ENCODE measurements around the gene PROX1.

PROX1 gene

DNA sequence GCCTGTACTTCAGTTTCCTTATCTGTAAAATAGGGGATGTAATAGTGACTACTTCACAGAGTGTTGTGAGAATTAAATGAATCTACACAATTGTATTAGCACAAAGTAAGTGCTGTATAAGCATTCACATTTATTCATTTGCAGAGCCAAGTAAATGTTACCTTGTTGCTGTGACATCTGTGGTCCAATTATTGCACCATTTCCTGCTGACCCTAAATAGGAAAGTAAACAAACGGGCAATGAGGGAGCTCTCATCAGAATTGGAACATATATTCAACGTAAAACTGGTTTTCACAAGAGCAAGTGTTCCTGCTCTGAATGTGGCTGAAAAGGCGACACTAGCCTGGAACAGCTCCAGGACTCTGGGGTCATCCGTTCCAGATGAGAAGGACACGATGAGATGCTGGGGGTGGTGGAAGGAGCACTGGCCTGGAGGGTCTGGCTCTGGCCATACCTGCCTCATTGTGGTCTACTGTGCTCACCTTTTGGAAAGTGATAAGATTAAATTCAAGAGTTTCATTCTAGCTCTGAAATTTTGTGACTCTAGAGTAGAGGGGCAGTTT, 34.5 kb downstream of the PROX1 start:
- DNase-seq (ENCODE audit: low spot score), result no peak

DNA sequence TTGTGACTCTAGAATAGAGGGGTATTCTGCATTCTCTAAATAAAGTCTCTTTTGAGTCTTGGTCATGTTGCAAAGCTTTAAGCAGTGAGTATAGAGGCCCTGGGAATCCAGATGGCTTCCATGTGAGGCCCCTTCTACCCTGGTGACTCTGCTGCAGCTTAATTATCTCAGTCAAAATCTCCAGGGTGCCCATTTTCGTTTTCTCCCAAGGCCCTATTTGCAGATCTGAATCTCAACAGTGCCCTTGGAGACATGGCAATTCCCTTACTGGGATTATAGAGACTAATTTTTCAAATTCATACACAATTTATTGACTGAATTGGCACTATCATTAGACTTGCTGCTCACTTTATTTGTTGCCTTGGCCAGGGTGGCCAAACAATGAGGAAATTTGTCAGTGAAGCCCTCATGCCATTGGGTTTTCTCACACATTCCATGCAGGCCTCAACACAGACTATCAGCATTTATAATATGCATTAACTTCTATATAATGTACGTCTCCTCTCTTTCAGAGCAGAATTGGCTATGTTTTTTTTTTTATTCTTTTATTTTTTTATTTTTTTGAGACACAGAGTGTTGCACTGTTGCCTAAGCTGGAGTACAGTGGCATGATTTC, 35.1 kb downstream of the PROX1 start:
- no peak for DNase-seq (ENCODE audit: low spot score)

DNA sequence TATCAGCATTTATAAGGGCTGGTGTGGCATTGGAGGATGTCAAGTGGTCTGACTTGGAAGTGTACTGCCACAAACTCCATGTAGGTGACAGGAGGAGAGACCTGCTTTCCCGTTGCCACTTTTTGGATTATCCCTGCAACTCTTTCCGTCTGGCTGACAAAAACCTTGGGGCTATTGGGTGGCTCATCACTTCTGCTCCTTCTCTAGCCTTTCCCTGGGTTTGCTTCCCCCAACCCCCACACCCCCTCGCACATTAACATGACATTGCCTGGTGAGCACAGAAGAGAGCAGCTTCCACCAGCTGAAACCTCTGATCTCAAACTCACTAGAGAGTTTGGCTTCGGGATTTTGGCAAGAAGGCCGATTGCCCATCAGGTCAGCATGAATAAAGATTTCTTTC, 39.2 kb downstream of the PROX1 start:
- DNase-seq (ENCODE audit: low spot score), result no peak

DNA sequence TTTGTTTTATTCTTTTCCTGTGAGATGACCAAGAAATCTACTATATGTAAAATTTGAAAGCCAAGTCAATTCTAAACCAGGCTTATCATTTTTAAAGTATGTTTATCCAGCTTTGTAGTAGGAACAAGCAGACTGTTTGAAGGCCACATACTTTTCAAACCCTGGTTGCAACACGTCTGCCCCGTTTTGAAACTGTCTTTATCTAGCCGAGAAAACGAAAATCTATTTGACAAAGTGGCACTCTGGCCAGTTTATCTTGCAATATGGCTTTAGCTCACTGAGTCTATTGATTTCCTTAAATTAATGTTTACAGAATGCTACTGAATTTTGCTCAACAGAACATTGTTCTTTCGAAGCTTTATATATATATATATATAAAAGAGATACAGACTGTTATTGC, 39.7 kb downstream of the PROX1 start:
- DNase-seq (ENCODE audit: low spot score), result no peak

DNA sequence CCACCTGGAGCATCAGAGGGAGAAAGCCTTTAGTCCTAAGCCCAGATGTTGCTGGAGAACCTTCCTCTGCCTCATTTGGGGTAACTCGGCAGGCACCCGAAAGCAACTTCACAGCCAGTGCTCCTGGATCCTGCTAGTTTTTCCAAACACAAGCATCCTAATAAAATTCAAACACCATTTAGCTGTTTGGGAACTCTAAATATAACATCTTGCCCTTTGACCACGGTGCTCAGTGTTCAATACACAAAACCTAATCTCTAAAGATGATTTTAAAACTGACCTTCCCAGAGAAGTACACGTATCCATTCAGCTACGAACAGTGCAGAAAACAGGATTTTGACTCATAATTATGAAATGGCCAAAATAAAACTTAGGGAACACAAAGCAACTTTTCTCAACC, 40.3 kb downstream of the PROX1 start:
- no peak for DNase-seq (ENCODE audit: low spot score)

DNA sequence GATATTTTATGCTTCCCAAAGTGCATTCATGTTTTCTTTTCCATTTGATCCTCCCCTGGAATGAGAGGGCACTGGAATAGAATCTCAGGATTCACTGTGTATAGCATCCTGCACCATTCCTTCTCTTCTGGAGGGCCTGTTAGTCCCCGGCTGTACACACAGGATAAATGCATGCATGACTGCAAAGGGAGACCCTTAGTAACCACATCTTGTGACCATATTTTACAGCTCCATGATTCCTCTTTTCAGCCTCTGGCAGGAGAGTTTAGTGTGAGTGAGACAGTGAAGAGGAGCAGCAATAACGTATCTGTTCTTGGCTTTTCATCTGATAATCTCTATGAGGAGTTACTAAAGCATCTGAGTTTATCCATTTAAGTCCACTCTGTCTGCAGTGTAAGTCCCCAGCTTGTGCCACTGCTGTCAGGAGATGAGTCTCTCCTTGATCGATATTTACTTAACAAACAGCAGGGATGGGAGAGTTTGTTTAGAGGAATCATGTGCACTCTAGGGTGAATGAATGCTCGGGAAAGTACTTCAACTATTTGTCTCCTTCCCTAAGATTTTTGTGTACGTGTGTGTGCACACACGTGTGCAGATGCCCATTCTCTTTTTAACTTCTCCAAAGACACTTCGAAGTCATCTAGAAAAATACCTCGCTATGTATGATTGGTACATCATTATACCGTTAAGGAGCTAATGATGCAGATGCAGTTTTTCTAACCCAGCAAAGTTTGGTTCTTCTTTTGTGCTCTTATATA, 41.1 kb downstream of the PROX1 start:
- no peak for DNase-seq (ENCODE audit: low spot score)

DNA sequence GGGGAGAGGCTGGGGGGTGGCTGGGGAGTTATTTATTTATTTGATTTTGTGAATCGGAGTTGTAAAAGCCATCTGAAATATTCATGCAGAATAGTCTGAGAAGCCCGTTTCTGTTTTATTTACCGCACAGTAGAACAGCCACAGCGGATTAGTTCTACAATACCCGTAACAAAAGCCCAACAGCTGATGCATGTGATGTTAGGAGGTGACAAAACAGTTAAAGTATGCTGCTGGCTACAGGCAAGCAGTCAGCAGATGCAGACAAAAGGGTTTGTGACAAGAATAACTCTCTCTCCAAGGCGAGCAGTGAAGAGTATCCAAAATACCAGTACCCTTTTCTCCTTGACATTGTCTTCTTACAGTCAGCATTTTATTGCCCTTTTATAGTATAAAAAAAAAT, 42.0 kb downstream of the PROX1 start:
- DNase-seq (ENCODE audit: low spot score), result no peak

DNA sequence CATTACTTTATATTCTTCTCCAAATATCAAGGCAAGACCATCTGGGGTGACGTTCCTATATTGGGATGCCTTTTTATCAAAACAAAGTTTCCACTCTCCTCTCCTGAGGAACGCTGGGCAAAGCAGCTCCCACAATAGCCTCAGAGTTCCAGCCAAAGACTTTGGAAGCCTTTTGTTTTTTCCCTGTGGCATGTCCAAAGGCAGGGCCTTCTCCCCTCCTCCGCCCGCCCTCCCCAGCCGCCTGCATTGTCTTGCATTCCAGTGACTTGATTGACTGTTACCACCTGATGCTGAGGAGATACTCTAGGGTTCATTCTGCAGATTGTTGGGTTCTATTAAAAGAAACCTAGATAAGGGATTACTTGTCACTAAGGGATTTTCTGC, 43.5 kb downstream of the PROX1 start:
- DNase-seq (ENCODE audit: low spot score), result no peak

DNA sequence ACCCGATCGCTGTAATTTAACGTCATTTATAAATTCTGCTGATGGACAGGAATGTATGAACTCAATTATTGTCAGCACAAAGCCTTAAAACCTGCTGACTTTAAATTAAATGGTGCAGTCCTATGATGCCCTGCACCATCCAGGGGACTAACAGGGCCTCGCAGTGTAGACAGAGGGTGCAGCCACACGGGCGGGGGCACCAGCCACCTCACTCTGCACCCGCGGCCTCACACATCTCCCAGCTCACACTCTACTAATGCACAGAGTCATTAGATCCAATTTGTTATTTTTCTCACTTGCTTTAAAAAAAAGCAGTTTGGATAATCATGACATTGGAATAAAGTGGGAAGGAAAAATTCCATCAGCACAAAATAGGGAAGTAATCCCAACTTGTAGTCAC, 49.7 kb downstream of the PROX1 start:
- DNase-seq (ENCODE audit: low spot score), result no peak

DNA sequence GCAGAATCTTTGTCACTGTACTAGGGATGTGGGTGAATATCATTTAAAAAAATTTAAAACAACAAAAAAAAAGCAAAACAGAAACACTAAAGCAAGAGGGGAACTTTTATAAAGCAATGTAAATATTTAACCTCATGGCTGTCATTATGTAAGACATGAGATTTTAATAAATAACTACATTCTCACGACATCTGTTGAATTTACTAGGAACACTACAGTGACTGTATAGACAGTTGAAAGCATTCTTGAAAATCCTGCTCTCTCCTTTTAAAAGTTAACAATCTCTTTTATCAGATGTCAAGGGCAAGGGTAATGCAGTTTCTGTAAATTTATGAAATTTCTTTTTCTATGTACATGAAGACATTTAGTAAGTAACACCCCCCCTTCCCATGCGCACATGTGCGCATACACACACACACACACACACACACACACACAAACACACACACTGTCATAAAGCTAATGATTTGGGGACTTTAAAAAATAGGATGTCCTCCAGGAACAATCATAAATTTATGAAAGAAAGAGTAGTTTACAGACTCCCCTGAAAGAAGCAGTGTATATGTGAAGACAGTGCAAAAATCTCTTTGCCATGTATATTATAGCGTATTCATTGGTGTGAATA, 51.7 kb downstream of the PROX1 start:
- no peak for DNase-seq (ENCODE audit: low spot score)

DNA sequence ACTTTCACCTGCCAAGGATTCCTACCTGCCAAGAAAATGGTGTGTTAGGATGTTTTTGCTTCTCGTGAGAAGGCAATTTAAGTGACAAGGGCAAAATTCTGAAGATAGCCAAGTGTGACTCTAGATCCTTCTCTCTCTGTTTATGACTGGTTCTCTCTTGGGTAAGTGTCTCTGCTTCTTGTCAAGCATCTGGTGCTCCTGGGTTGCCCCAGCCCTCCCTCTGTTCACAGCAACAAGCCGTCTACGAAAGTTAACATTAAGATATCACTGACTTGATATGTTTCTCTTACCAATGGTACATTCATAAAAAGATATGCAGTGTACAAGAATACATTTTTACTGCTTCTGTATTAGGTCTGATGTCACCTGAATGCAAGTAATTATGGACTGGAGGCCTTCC, 55.4 kb downstream of the PROX1 start:
- DNase-seq (ENCODE audit: low spot score), result no peak

DNA sequence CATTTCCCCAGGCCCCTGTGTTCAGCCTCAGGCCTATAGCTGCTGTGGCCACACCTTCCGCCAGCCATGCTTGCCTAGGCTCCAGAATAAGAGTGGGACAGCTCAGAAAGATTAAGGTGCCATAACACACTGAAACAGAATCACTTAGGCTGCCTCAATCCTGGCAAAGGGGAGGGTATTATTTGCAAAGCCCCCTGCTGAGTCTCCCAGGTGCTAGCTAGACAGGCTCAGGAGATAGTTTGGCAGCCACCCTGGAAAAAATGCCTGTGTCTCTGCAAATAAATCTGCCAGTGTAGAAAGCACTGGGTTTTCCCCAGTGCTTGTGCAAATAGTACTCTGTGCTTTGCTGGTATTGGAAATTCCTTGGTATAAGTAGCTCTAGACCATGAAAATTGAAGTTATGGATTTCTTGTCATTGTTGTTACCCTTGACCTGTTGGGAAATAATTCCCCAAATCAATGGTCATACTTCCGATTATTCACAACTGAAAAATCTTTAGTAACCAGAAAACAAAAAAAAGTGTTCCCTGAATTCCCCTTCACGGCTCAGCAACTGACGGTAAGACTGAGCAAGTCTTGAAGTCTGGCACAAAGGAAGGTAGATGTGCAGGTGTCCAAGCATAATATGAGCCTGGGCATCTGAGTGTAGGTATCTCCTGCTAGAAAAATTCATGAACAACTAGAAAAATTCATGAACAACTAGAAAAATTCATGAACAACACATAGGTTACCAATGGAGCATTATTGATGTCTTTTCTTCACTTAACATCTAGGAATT, 56.9 kb downstream of the PROX1 start:
- DNase-seq (ENCODE audit: low spot score), result no peak

DNA sequence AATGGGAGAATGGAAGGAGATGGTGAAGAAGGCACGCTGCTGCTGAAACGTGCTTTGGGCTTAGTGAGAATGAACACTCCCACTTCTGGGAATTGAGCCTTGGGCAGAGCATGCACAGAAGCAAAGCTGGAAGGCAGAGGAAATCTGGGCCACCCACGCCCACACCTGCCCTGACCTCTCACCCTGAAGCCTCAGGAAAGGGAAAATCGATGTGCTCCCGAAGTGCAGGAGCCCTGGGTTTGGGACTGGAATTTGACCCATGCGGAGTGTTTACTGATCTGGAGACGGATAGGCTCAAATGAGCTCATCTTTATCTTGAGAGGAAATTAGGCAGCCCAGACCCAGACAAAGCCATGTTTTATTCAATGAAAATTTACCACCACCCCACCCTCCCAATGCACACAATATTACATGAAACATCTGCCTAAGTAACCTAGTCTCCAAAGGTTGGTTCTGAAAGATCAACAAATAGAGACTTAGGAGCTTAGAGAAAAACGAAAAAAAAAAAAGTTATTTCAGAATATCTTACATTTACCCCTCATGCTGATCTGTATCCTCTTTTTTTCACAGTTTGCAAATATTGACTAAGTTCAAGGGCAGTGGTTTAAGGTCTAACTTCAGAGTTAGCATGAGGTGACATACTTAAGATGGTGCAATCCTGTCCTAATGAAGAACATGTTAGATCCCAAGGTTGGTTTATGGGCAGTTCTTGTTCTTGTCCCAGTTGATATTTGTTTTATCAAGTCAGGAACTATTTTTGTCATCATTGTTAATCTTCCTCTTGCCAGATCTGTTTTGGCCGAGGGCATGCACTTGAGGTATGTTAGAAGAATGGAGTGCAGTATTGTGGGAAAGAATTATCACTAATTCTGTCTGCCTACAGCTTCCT, 63.0 kb downstream of the PROX1 start:
- no peak for DNase-seq (ENCODE audit: low spot score)

DNA sequence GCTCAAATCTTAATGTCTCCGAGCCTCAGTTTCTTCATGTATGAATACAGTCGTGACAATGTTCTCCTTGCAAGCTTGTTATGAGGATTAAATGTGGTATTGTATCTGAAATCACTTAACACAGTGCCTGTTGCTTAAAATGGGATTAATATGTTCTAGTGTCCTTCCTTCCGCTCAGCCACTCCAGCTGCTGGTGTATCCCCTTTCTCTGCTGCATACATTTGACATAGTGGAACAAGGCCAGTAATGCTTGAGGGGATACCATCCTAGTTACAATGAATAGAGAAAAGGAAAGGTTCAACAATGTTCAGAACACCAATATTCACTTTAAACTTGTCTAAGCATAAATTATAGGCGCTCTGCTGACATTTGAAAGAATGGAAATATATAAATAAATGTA, 64.0 kb downstream of the PROX1 start:
- no peak for DNase-seq (ENCODE audit: low spot score)

DNA sequence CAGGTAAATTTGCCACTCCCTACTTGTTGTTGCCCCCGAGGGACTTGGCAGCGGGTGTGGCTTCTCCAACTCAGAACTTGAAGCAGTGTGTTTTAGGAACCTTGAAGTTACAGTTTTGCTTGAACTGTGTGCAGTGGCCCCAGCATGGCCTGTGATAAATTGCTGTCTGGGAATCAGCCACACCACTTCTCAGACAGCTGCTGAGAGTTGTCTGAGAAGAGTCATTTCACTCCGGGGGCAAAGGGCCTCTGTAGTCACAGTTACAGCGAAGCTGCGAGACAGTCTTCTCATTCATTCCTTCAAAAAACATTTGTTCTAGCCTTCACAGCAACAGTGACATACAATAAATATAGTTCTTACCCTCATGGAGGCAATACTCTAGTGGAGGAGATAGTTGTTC, 70.3 kb downstream of the PROX1 start:
- no peak for DNase-seq (ENCODE audit: low spot score)

DNA sequence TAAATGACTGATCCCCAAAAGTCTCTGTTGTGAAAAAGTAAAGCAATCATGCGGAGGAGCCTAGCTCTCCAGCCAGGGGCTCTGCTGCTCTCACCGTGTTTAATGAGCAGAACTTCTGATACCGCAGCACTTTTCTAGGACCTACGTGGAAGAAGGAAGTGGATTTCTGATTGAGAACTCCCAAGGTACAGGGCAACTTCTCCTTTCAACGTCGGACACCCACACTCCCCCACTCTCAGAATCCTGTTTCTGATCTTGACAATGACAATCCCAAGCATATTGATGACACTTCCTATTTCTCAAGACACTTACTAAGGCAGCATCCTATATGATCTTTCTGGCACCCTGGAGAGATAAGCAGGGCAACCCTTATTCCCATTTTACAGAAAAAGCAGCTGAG, 78.4 kb downstream of the PROX1 start:
- DNase-seq (ENCODE audit: low spot score), result no peak

DNA sequence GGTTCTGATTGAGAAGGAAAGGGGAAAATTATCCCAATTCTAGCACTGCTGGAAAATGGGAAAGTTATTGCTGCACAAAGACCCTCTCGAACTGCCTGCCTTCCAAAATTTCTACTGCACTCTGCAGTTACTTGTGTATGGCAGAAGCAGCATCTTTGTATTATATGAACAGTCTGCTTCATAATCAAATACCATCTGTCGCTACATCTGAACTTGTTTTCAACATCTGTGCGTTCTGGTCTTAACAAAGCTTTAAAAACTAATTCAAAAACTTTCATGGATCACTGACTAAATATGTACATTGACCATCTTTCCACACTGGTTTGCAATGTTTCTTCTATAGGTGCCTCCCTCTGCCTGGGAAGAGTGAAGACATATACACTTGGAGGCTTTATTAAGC, 79.2 kb downstream of the PROX1 start:
- no peak for DNase-seq (ENCODE audit: low spot score)

DNA sequence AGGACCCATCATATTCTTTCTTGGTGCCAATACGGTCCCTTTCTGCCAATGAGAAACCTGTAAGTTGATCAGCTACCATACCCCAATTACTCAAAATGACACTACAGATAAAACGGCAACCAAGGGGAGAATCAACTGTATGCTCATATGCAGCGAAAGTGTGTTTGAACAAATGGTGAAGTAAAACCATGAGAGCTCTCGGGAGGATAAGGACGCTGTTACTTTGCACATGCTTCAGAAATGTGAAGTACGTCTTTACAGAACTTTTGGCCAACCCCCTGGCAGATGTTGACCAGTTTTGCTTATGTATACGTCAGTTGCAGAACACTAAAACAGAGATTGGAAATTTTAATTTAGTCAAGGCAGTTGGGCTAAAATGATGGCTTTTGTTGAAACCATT, 79.6 kb downstream of the PROX1 start:
- DNase-seq (ENCODE audit: low spot score), result no peak

DNA sequence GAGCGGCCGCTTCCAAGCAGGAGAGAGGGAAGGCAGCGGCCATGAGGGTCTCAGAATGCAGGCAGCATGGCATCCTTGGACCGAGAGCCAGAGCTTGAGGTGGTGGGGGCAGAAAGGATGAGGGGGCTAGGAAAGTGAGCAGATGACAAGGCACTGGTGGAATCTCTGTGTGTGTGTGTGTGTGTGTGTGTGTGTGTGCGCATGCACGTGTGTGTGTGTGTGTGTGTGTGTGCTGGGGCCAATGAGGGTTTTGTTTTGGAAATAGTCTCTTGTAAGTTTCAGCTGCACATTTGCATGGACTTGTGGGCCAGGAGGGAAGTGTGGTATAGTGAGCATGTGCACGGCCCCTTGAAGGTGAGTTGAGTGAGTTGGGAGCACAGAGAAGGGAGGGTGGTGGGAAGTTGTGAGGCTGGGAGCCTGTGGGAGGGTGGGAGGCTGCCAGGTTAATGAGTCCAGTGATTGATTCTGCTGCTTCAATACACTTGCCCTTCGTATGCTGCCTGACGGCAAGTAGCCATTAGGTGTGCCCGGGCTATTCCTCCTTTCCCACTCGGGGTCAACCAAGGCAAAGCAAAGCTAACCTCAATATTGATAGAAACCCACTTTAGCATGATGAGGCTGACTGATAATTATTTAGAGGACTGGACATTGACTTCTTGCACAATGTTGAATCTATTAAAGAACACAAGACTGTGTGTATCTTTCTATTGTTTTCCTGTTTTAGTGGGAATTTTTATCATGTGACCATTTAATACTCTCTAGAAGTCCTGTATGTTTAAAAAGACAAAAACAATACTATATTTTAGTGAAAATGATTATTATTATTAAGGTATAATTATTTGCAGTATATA, 80.3 kb downstream of the PROX1 start:
- DNase-seq (ENCODE audit: low spot score), result no peak

DNA sequence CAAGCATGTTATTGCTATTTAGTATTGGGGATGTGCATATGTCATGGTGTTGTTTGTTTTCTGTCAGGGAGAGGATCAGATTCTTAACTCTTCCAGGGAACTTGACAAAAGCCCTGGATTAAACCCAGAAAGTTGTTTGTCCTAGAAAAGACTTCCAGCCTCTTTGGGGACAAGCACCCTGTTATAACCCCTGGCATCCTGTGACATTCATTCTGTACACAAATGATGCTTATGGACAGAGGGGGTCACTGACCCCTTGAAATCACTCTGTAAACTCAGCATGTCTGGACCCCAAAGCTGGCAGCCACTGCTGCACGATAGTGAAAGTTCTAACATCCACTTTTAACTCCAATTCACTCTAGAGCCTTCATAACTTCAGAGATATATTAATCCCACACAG, 81.2 kb downstream of the PROX1 start:
- DNase-seq (ENCODE audit: low spot score), result no peak

DNA sequence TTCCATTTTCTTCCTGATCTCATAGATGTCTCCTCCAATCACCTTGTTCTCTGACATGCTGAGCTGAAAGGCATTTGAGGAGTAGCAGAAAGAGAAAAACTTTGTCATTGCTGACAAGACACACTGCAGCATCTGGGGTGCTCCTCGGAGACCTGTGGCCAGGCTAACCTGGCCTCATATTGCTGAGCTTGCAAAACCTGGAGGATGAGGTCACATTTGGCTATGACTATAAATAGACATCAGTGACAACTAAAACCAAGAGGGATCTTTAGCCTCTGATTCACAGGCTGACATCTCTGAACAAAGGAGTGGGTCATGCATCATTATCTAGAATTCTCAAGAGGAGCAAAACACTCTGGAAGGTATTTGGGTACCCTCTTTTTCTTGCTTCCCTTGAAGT, 83.7 kb downstream of the PROX1 start:
- DNase-seq (ENCODE audit: low spot score), result no peak
